Peyer's patch (tissue), 4 donors: Measurements from ENCODE around the gene CHPT1.

ENCODE experiments used
- CTCF ChIP-seq, 6 experiments: fragments of 450-650 bp in 4 of 6; fragments of 200-600 bp in 2 of 6; sonication (generic) in 1 of 6; IDR thresholded peaks; one replicate each; pipeline ENCODE4 v1.5.1; 2017 to 2019; ENCODE audit warnings: antibody characterized with exemption in 6 of 6, mild to moderate bottlenecking in 3 of 6, moderate library complexity in 1 of 6
- POLR2A ChIP-seq, 2 donors: fragments of 450-650 bp; IDR thresholded peaks; one replicate each; pipeline ENCODE4 v1.5.1; 2017; ENCODE audit warnings: antibody characterized with exemption in 2 of 2, mild to moderate bottlenecking in 2 of 2, moderate library complexity in 2 of 2

- TF ChIP-seq CTCF (IDR thresholded peaks at IDR 0.05) (no peak), POLR2A (IDR thresholded peaks at IDR 0.05) (no peak)
These were observed 3.1 kb upstream of the CHPT1 start for GRCh38 chr12:101694297-101694848.
